Body of pancreas (tissue), 4 donors: ENCODE data around the gene TRIM17. TPM values are rescaled to one million over a fixed set of nuclear protein-coding genes. Genes with fewer than 3 reads are reported as not detected.

Experiments used
- ATAC-seq: fragments of 150-250 bp; one replicate; pipeline ENCODE4 v1.9.1; 2016
- DNase-seq, 4 donors: peaks; one replicate each; pipeline ENCODE4 v3.0.0-alpha.2; 2019
- H3K27ac ChIP-seq, 4 donors: fragments of 200-600 bp; sonication (generic); 1 replicate in 3 of 4; 2 replicates in 1 of 4; pipeline versions ENCODE4 v1.5.1 to v1.6.1; 2016 to 2019; ENCODE audit warnings: mild to moderate bottlenecking in 1 of 4, mixed read lengths in 1 of 4, moderate library complexity in 1 of 4
- H3K27me3 ChIP-seq, 2 donors: fragments of 200-600 bp; sonication (generic); one replicate each; pipeline ENCODE4 v1.6.0; 2016; ENCODE audit warnings: mild to moderate bottlenecking in 1 of 2
- H3K36me3 ChIP-seq, 2 donors: fragments of 200-600 bp; sonication (generic); replicated peaks in 1 of 2; 2 replicates each; pipeline ENCODE4 v1.5.1; 2016; ENCODE audit warnings: low read depth in 2 of 2; ENCODE audit not compliant: insufficient read depth in 1 of 2
- H3K4me1 ChIP-seq: fragments of 200-600 bp; sonication (generic); one replicate; pipeline ENCODE4 v1.6.0; 2016
- H3K4me3 ChIP-seq, 2 donors: fragments of 200-600 bp; sonication (generic); 1 replicate in 1 of 2; 2 replicates in 1 of 2; pipeline ENCODE4 v1.5.1; 2016 to 2019
- H3K9me3 ChIP-seq, 3 donors: fragments of 200-600 bp; sonication (generic); 1 replicate in 2 of 3; 2 replicates in 1 of 3; pipeline ENCODE4 v1.5.1; 2016
- CTCF ChIP-seq, 7 experiments: fragments of 450-650 bp in 4 of 7; fragments of 200-600 bp in 3 of 7; sonication (generic) in 3 of 7; IDR thresholded peaks; one replicate each; pipeline ENCODE4 v1.5.1; 2016 to 2019; ENCODE audit warnings: antibody characterized with exemption in 7 of 7
- POLR2A ChIP-seq, 3 donors: fragments of 450-650 bp; IDR thresholded peaks; one replicate each; pipeline ENCODE4 v1.6.1; 2016; ENCODE audit warnings: antibody characterized with exemption in 3 of 3, mild to moderate bottlenecking in 2 of 3
- WGBS, 2 donors: methylation state at CpG; one replicate each; pipeline ENCODE4 v1.1.5; 2017; 5-methylcytosine and 5-hydroxymethylcytosine counted together
- intact Hi-C: fragments of 100-400 bp; cut with DNase I; formaldehyde crosslinking; loops from one replicate; pipeline ENCODE4 v1.15.1; 2023
- total RNA-seq, 2 donors: library from RNA; depleted of rRNA; stranded (reverse); fragments of >200 nt; gene quantifications; one replicate each; pipeline ENCODE4 v1.1.0, GENCODE V29; 2016

The TRIM17 gene
- total RNA-seq, 2 donors from 2014 or later, result 1.0 TPM; not detected in 1

GRCh38 chr1:228366062-228366865, 50.4 kb downstream of the TRIM17 start:
- no peak for TF ChIP-seq CTCF (IDR thresholded peaks at IDR 0.05)
- no peak for TF ChIP-seq POLR2A (IDR thresholded peaks at IDR 0.05)
- Histone ChIP-seq H3K27me3 (no peaks in the 10 kb centered on the region), H3K36me3 (no peaks in the 10 kb centered on the region), H3K9me3 (no peaks in the 10 kb centered on the region), H3K4me3 (no peak overlapping the region), H3K4me1 (peaks cover 6% of the 10 kb centered on the region), H3K27ac (no peak overlapping the region)
- WGBS, 2 donors, result 82 to 93% methylated on average over 9 to 22 of the region's 23 CpGs
- DNase-seq (peak in 1 of 4 donors; percentile 7), ATAC-seq (no peak)
- intact Hi-C loops, result no loop called here

- WGBS, 2 donors, result 81 to 91% methylated on average over 13 to 20 of the region's 20 CpGs
- DNase-seq, result no peak
- Histone ChIP-seq H3K27ac (no peak overlapping the region), H3K9me3 (no peaks in the 10 kb centered on the region), H3K27me3 (no peaks in the 10 kb centered on the region), H3K4me1 (peaks cover 14% of the 10 kb centered on the region), H3K4me3 (no peak overlapping the region), H3K36me3 (no peaks in the 10 kb centered on the region)
- no peak for TF ChIP-seq POLR2A (IDR thresholded peaks at IDR 0.05)
- no peak for TF ChIP-seq CTCF (IDR thresholded peaks at IDR 0.05)
- no peak for ATAC-seq
- intact Hi-C loops, result no loop called here
Measured at GRCh38 chr1:228365271-228366061, 51.2 kb downstream of the TRIM17 start.

- Histone ChIP-seq H3K27me3 (no peaks in the 10 kb centered on the region), H3K4me1 (peaks cover 21% of the 10 kb centered on the region), H3K27ac (no peak overlapping the region), H3K4me3 (no peak overlapping the region), H3K9me3 (no peaks in the 10 kb centered on the region), H3K36me3 (no peaks in the 10 kb centered on the region)
- no peak for DNase-seq
- intact Hi-C loops, result no loop called here
- ATAC-seq, result no peak
- WGBS, 2 donors, result 75% methylated on average over 10 to 19 of the region's 19 CpGs
- TF ChIP-seq CTCF (IDR thresholded peaks at IDR 0.05), result no peak
- TF ChIP-seq POLR2A (IDR thresholded peaks at IDR 0.05), result no peak
Measured at GRCh38 chr1:228364706-228365213, 51.9 kb downstream of the TRIM17 start.

GRCh38 chr1:228364068-228364705, 52.5 kb downstream of the TRIM17 start:
- Histone ChIP-seq H3K4me3 (no peak overlapping the region), H3K9me3 (no peaks in the 10 kb centered on the region), H3K27me3 (no peaks in the 10 kb centered on the region), H3K27ac (no peak overlapping the region), H3K36me3 (no peaks in the 10 kb centered on the region), H3K4me1 (peaks cover 20% of the 10 kb centered on the region)
- TF ChIP-seq POLR2A (IDR thresholded peaks at IDR 0.05) (no peak), CTCF (IDR thresholded peaks at IDR 0.05) (no peak)
- intact Hi-C loops, result no loop called here
- 81 to 89% methylated on average over 9 to 12 of the region's 12 CpGs for WGBS, 2 donors
- DNase-seq, result peak in 1 of 4 donors; percentile 2
- ATAC-seq, result no peak
